ENCODE data around the gene MAPRE2.
A peak's percentile ranks its signal among the peaks of the same experiment; 100 is the strongest.
"Not testable (repeated sequence)": the region's sequence is repeated elsewhere in the genome, so short reads cannot be mapped to it uniquely, and the experiment has no call there.

MAPRE2 gene

GRCh38 chr18:35097763-35098162 lies 56.5 kb downstream of the MAPRE2 start:
- Histone ChIP-seq H3K36me3 (ENCODE audit: insufficient read depth, low read length) (peaks cover 4% of the 10 kb centered on the region; the same call in 1 of the 2 replicates), H3K27ac (no peak overlapping the region)

GRCh38 chr18:35099911-35100310 lies 58.7 kb downstream of the MAPRE2 start:
- TF ChIP-seq EZH2 (IDR thresholded peaks at IDR 0.05) = no peak
- TF ChIP-seq FOXP2 (optimal IDR thresholded peaks at IDR 0.05; ENCODE audit: control extremely low read depth, extremely low read length, insufficient read depth) = no peak
- no peak for TF ChIP-seq POLR2AphosphoS5 (IDR thresholded peaks at IDR 0.05; ENCODE audit: borderline replicate concordance, low read depth, low read length)
- Histone ChIP-seq H3K9me3 (ENCODE audit: low read depth, low read length) (no peaks in the 10 kb centered on the region), H3K9ac (ENCODE audit: insufficient read length) (no peak overlapping the region), H3K36me3 (ENCODE audit: insufficient read depth, low read length) (peaks cover 4% of the 10 kb centered on the region; the same call in 1 of the 2 replicates), H3K4me3 (no peak overlapping the region), H3K27ac (no peak overlapping the region)
- DNase-seq (ENCODE audit: low read depth, low spot score) = no peak

More at GRCh38 chr18:35097763-35098162, 56.5 kb downstream of the MAPRE2 start:
- no peak overlapping the region for H3K4me3 ChIP-seq
- H3K9me3 ChIP-seq (ENCODE audit: low read depth, low read length) = no peaks in the 10 kb centered on the region
- H3K9ac ChIP-seq (ENCODE audit: insufficient read length) = no peak overlapping the region
- TF ChIP-seq EZH2 (IDR thresholded peaks at IDR 0.05) (no peak), FOXP2 (optimal IDR thresholded peaks at IDR 0.05; ENCODE audit: control extremely low read depth, extremely low read length, insufficient read depth) (no peak), POLR2AphosphoS5 (IDR thresholded peaks at IDR 0.05; ENCODE audit: borderline replicate concordance, low read depth, low read length) (no peak)
- no peak for DNase-seq (ENCODE audit: low read depth, low spot score)

- H3K9ac ChIP-seq (ENCODE audit: insufficient read length) = no peak overlapping the region
- no peaks in the 10 kb centered on the region for H3K9me3 ChIP-seq (ENCODE audit: low read depth, low read length)
- no peak for DNase-seq (ENCODE audit: low read depth, low spot score)
- H3K4me3 ChIP-seq = no peak overlapping the region
- no peak overlapping the region for H3K27ac ChIP-seq
- TF ChIP-seq EZH2 (IDR thresholded peaks at IDR 0.05) (no peak), POLR2AphosphoS5 (IDR thresholded peaks at IDR 0.05; ENCODE audit: borderline replicate concordance, low read depth, low read length) (no peak), FOXP2 (optimal IDR thresholded peaks at IDR 0.05; ENCODE audit: control extremely low read depth, extremely low read length, insufficient read depth) (no peak)
- peaks cover 4% of the 10 kb centered on the region; the same call in 1 of the 2 replicates for H3K36me3 ChIP-seq (ENCODE audit: insufficient read depth, low read length)
These were observed 63.3 kb downstream of the MAPRE2 start for GRCh38 chr18:35104391-35105051.

- H3K36me3 ChIP-seq (ENCODE audit: insufficient read depth, low read length) = peaks cover 4% of the 10 kb centered on the region; the same call in 1 of the 2 replicates
- DNase-seq (ENCODE audit: low read depth, low spot score) = no peak
- TF ChIP-seq POLR2AphosphoS5 (IDR thresholded peaks at IDR 0.05; ENCODE audit: borderline replicate concordance, low read depth, low read length) (no peak), EZH2 (IDR thresholded peaks at IDR 0.05) (no peak), FOXP2 (optimal IDR thresholded peaks at IDR 0.05; ENCODE audit: control extremely low read depth, extremely low read length, insufficient read depth) (no peak)
- H3K9ac ChIP-seq (ENCODE audit: insufficient read length) = no peak overlapping the region
- H3K27ac ChIP-seq = peak overlapping the region; percentile 48; the same call in 1 of the 2 replicates
- H3K9me3 ChIP-seq (ENCODE audit: low read depth, low read length) = no peaks in the 10 kb centered on the region; the same call in 1 of the 2 replicates
- H3K4me3 ChIP-seq = peak overlapping the region; percentile 14; the same call in 1 of the 2 replicates
These were observed 65.0 kb downstream of the MAPRE2 start for GRCh38 chr18:35106013-35106844.

GRCh38 chr18:35106845-35107148 lies 65.6 kb downstream of the MAPRE2 start:
- Histone ChIP-seq H3K9me3 (ENCODE audit: low read depth, low read length) (no peaks in the 10 kb centered on the region; the same call in 1 of the 2 replicates), H3K36me3 (ENCODE audit: insufficient read depth, low read length) (peaks cover 3% of the 10 kb centered on the region; the same call in 1 of the 2 replicates), H3K4me3 (peak overlapping the region; percentile 14; the same call in 1 of the 2 replicates), H3K27ac (peak overlapping the region; percentile 48; the same call in 1 of the 2 replicates), H3K9ac (ENCODE audit: insufficient read length) (no peak overlapping the region)
- TF ChIP-seq POLR2AphosphoS5 (IDR thresholded peaks at IDR 0.05; ENCODE audit: borderline replicate concordance, low read depth, low read length) = no peak
- TF ChIP-seq FOXP2 (optimal IDR thresholded peaks at IDR 0.05; ENCODE audit: control extremely low read depth, extremely low read length, insufficient read depth) = no peak
- no peak for TF ChIP-seq EZH2 (IDR thresholded peaks at IDR 0.05)
- peak; percentile 20 for DNase-seq (ENCODE audit: low read depth, low spot score)

GRCh38 chr18:35107216-35107615 lies 66.0 kb downstream of the MAPRE2 start:
- Histone ChIP-seq H3K9ac (ENCODE audit: insufficient read length) (no peak overlapping the region), H3K27ac (peak overlapping the region; percentile 29; the same call in 1 of the 2 replicates), H3K9me3 (ENCODE audit: low read depth, low read length) (no peaks in the 10 kb centered on the region; the same call in 1 of the 2 replicates), H3K4me3 (peak overlapping the region; percentile 14; the same call in 1 of the 2 replicates), H3K36me3 (ENCODE audit: insufficient read depth, low read length) (no peaks in the 10 kb centered on the region)
- TF ChIP-seq FOXP2 (optimal IDR thresholded peaks at IDR 0.05; ENCODE audit: control extremely low read depth, extremely low read length, insufficient read depth) = no peak
- TF ChIP-seq POLR2AphosphoS5 (IDR thresholded peaks at IDR 0.05; ENCODE audit: borderline replicate concordance, low read depth, low read length) = no peak
- TF ChIP-seq EZH2 (IDR thresholded peaks at IDR 0.05) = no peak
- no peak for DNase-seq (ENCODE audit: low read depth, low spot score)

- H3K36me3 ChIP-seq (ENCODE audit: insufficient read depth, low read length); H3K9ac ChIP-seq (ENCODE audit: insufficient read length); DNase-seq (ENCODE audit: low read depth, low spot score); H3K4me3 ChIP-seq; H3K27ac ChIP-seq; H3K9me3 ChIP-seq (ENCODE audit: low read depth, low read length): not testable (repeated sequence)
These were observed 66.9 kb downstream of the MAPRE2 start for GRCh38 chr18:35108088-35108487.

GRCh38 chr18:35110059-35110458 lies 68.8 kb downstream of the MAPRE2 start:
- Histone ChIP-seq H3K36me3 (ENCODE audit: insufficient read depth, low read length) (no peaks in the 10 kb centered on the region), H3K27ac (peak overlapping the region; percentile 64; the same call in 1 of the 2 replicates), H3K9ac (ENCODE audit: insufficient read length) (no peak overlapping the region), H3K4me3 (no peak overlapping the region), H3K9me3 (ENCODE audit: low read depth, low read length) (no peaks in the 10 kb centered on the region; the same call in 1 of the 2 replicates)
- DNase-seq (ENCODE audit: low read depth, low spot score) = no peak
- TF ChIP-seq EZH2 (IDR thresholded peaks at IDR 0.05) = no peak
- no peak for TF ChIP-seq POLR2AphosphoS5 (IDR thresholded peaks at IDR 0.05; ENCODE audit: borderline replicate concordance, low read depth, low read length)
- TF ChIP-seq FOXP2 (optimal IDR thresholded peaks at IDR 0.05; ENCODE audit: control extremely low read depth, extremely low read length, insufficient read depth) = no peak
